H1 (cell line): Measurements from ENCODE around the gene ECI2. TPM values are rescaled to one million over a fixed set of nuclear protein-coding genes. Genes with fewer than 3 reads are reported as not detected.

Experiments used
- ATF2 ChIP-seq: IDR thresholded peaks from 2 replicates; pipeline ENCODE4 v1.6.1; 2012; ENCODE audit warnings: low read length, inconsistent platforms
- CBX8 ChIP-seq: fragments of 300-800, 300-1000 bp; sonication (generic); IDR thresholded peaks from 2 replicates; pipeline ENCODE4 v1.7.1; 2016; ENCODE audit warnings: low read depth, low read length, borderline replicate concordance
- CHD2 ChIP-seq: IDR thresholded peaks from 2 replicates; pipeline ENCODE4 v1.6.1; 2012; ENCODE audit warnings: low read length, improper control_type of control experiment
- CHD7 ChIP-seq: fragments of 300-600 bp; sonication (generic); IDR thresholded peaks from 2 replicates; pipeline ENCODE4 v1.7.1; 2012; ENCODE audit warnings: low read length, moderate library complexity, mild to moderate bottlenecking, inconsistent platforms; ENCODE audit not compliant: insufficient replicate concordance
- HDAC6 ChIP-seq: IDR thresholded peaks from one replicate; pipeline ENCODE4 v1.7.1; 2012; ENCODE audit warnings: low read depth, mild to moderate bottlenecking, inconsistent platforms, low read length, moderate library complexity
- MAFK ChIP-seq: IDR thresholded peaks from 2 replicates; pipeline ENCODE4 v1.6.1; 2012; ENCODE audit warnings: low read depth, mild to moderate bottlenecking, improper control_type of control experiment, low read length
- RNF2 ChIP-seq: fragments of 200-900, 300-1000 bp; sonication (generic); IDR thresholded peaks from 2 replicates; pipeline ENCODE4 v1.7.1; 2016; ENCODE audit warnings: borderline replicate concordance, low read depth, mild to moderate bottlenecking, antibody characterized with exemption, low read length; ENCODE audit not compliant: poor library complexity, severe bottlenecking; ENCODE audit errors: missing control alignments
- SAP30 ChIP-seq: fragments of 300-600 bp; sonication (generic); IDR thresholded peaks from 2 replicates; pipeline ENCODE4 v1.7.1; 2012; ENCODE audit warnings: low read length, moderate library complexity, mild to moderate bottlenecking, inconsistent platforms; ENCODE audit not compliant: insufficient read depth, insufficient replicate concordance
- SUZ12 ChIP-seq: fragments of 200-600 bp; sonication (generic); IDR thresholded peaks from 2 replicates; pipeline ENCODE4 v1.6.1; 2012; ENCODE audit warnings: mild to moderate bottlenecking, inconsistent platforms, low read length, moderate library complexity, mixed read lengths
- polyA plus RNA-seq, 7 experiments: library from polyadenylated mRNA; depleted of rRNA in 3 of 7; stranded (reverse) in 5 of 7; unstranded in 2 of 7; fragments of >200 nt in 5 of 7; fragments of 200-250 nt in 2 of 7; gene quantifications; 1 replicate in 5 of 7; 2 replicates in 1 of 7; 4 replicates in 1 of 7; pipeline versions ENCODE4 v1.2.1 to v1.2.3, GENCODE V29; 2011 to 2013; ENCODE audit warnings: missing spikeins in 2 of 7, mixed read lengths in 2 of 7
- total RNA-seq: library from RNA; stranded (reverse); fragmentation: NEBNext Ultra II Directional; extraction: Animal tissue kit (Norgen Biotek cat#: 25700); gene quantifications from 2 replicates; pipeline ENCODE4 v1.2.1, GENCODE V29; 2021

The ECI2 gene
- total and polyA plus RNA-seq, 2 of the 8 experiments (the other 6 are each of a cell fraction or from before 2014, with no cell fraction given) = 40.4 to 70.8 TPM

GRCh38 chr6:4159491-4159890 is 24.1 kb upstream of the ECI2 start (continued):
- TF ChIP-seq CHD7 (no peak), RNF2 (no peak), SAP30 (no peak), CBX8 (no peak), HDAC6 (no peak), MAFK (no peak), CHD2 (no peak), ATF2 (no peak), SUZ12 (no peak)
